Suprapubic skin (tissue), 4 donors: ENCODE measurements around the gene PPP1CC. TPM values are rescaled to one million over a fixed set of nuclear protein-coding genes. Genes with fewer than 3 reads are reported as not detected.

Source experiments
- DNase-seq, 2 donors: peaks; one replicate each; pipeline ENCODE4 v3.0.0-alpha.2; 2019; ENCODE audit warnings: low spot score in 2 of 2
- H3K27ac ChIP-seq: fragments of 200-600 bp; sonication (generic); one replicate; pipeline ENCODE4 v1.5.1; 2019
- H3K27me3 ChIP-seq: fragments of 200-600 bp; sonication (generic); one replicate; pipeline ENCODE4 v1.5.1; 2019
- H3K36me3 ChIP-seq: fragments of 200-600 bp; sonication (generic); one replicate; pipeline ENCODE4 v1.5.1; 2019
- H3K4me1 ChIP-seq: fragments of 200-600 bp; sonication (generic); one replicate; pipeline ENCODE4 v1.5.1; 2019
- H3K4me3 ChIP-seq: fragments of 200-600 bp; sonication (generic); one replicate; pipeline ENCODE4 v1.5.1; 2019; ENCODE audit warnings: mild to moderate bottlenecking
- H3K9me3 ChIP-seq: fragments of 200-600 bp; sonication (generic); one replicate; pipeline ENCODE4 v1.5.1; 2019
- CTCF ChIP-seq, 2 donors: fragments of 200-600 bp in 1 of 2; fragments of 450-650 bp in 1 of 2; sonication (generic) in 1 of 2; IDR thresholded peaks; one replicate each; pipeline ENCODE4 v1.5.1; 2016 to 2019; ENCODE audit warnings: antibody characterized with exemption in 2 of 2, mild to moderate bottlenecking in 1 of 2, moderate library complexity in 1 of 2
- EP300 ChIP-seq: sonication (generic); formaldehyde crosslinking; IDR thresholded peaks from one replicate; pipeline ENCODE4 v1.6.1; 2017; ENCODE audit warnings: antibody characterized with exemption
- POLR2A ChIP-seq, 2 donors: fragments of 450-650 bp; IDR thresholded peaks; one replicate each; pipeline ENCODE4 v1.6.1; 2017; ENCODE audit warnings: antibody characterized with exemption in 2 of 2, mild to moderate bottlenecking in 2 of 2, moderate library complexity in 2 of 2
- POLR2AphosphoS5 ChIP-seq, 3 donors: sonication (generic); formaldehyde crosslinking; IDR thresholded peaks; one replicate each; pipeline ENCODE4 v1.6.1; 2017; ENCODE audit warnings: antibody characterized with exemption in 3 of 3
- WGBS: methylation state at CpG from one replicate; pipeline ENCODE4 v1.1.5; 2018; 5-methylcytosine and 5-hydroxymethylcytosine counted together
- total RNA-seq, 4 donors: library from RNA; depleted of rRNA; stranded (reverse); fragments of >200 nt; gene quantifications; one replicate each; pipeline ENCODE4 v1.1.0, GENCODE V29; 2016

The PPP1CC gene
- total RNA-seq, 4 donors from 2014 or later = 83.6 to 107 (median 100) TPM

GRCh38 chr12:110756611-110757010 is 13.9 kb upstream of the PPP1CC start:
- Histone ChIP-seq H3K27ac (no peak overlapping the region), H3K27me3 (no peaks in the 10 kb centered on the region), H3K4me3 (no peak overlapping the region), H3K9me3 (no peaks in the 10 kb centered on the region), H3K4me1 (no peaks in the 10 kb centered on the region), H3K36me3 (no peaks in the 10 kb centered on the region)
- WGBS = 80% methylated on average over 1 of the region's 1 CpG
- no peak for DNase-seq
- TF ChIP-seq EP300 = no peak
- TF ChIP-seq POLR2A (IDR thresholded peaks at IDR 0.05) = no peak
- TF ChIP-seq POLR2AphosphoS5 (IDR thresholded peaks at IDR 0.05) = no peak
- TF ChIP-seq CTCF (IDR thresholded peaks at IDR 0.05) = no peak

GRCh38 chr12:110754101-110754793 is 11.6 kb upstream of the PPP1CC start:
- no peaks in the 10 kb centered on the region for H3K9me3 ChIP-seq
- H3K36me3 ChIP-seq = no peaks in the 10 kb centered on the region
- peaks cover 4% of the 10 kb centered on the region for H3K4me1 ChIP-seq
- H3K4me3 ChIP-seq = no peak overlapping the region
- DNase-seq = no peak
- no peak overlapping the region for H3K27ac ChIP-seq
- TF ChIP-seq EP300 (no peak), CTCF (IDR thresholded peaks at IDR 0.05) (no peak), POLR2A (IDR thresholded peaks at IDR 0.05) (no peak), POLR2AphosphoS5 (IDR thresholded peaks at IDR 0.05) (no peak)
- H3K27me3 ChIP-seq = no peaks in the 10 kb centered on the region
- WGBS = 59% methylated on average over 3 of the region's 3 CpGs

- no peak for TF ChIP-seq CTCF (IDR thresholded peaks at IDR 0.05)
- no peak for TF ChIP-seq POLR2A (IDR thresholded peaks at IDR 0.05)
- DNase-seq = no peak
- no peaks in the 10 kb centered on the region for H3K9me3 ChIP-seq
- no peaks in the 10 kb centered on the region for H3K36me3 ChIP-seq
- whole genome bisulfite sequencing = 78% methylated on average over 13 of the region's 13 CpGs
- peak overlapping the region; percentile 51 for H3K27ac ChIP-seq
- peaks cover 4% of the 10 kb centered on the region for H3K4me1 ChIP-seq
- no peaks in the 10 kb centered on the region for H3K27me3 ChIP-seq
- no peak overlapping the region for H3K4me3 ChIP-seq
Measured at GRCh38 chr12:110750784-110751461, 8.2 kb upstream of the PPP1CC start.

GRCh38 chr12:110746550-110746949 is 3.9 kb upstream of the PPP1CC start:
- Histone ChIP-seq H3K27ac (no peak overlapping the region), H3K36me3 (no peaks in the 10 kb centered on the region), H3K4me1 (peaks cover 27% of the 10 kb centered on the region), H3K9me3 (no peaks in the 10 kb centered on the region), H3K4me3 (no peak overlapping the region), H3K27me3 (no peaks in the 10 kb centered on the region)
- WGBS = 92% methylated on average over 6 of the region's 6 CpGs
- TF ChIP-seq POLR2AphosphoS5 (IDR thresholded peaks at IDR 0.05) (no peak), CTCF (IDR thresholded peaks at IDR 0.05) (no peak)
- DNase-seq = no peak

- Histone ChIP-seq H3K27me3 (no peaks in the 10 kb centered on the region), H3K9me3 (no peaks in the 10 kb centered on the region), H3K36me3 (no peaks in the 10 kb centered on the region), H3K27ac (no peak overlapping the region), H3K4me3 (no peak overlapping the region), H3K4me1 (peaks cover 35% of the 10 kb centered on the region)
- no peak for DNase-seq
- TF ChIP-seq POLR2A (IDR thresholded peaks at IDR 0.05) = no peak
- no peak for TF ChIP-seq EP300
- TF ChIP-seq CTCF (IDR thresholded peaks at IDR 0.05) = no peak
- TF ChIP-seq POLR2AphosphoS5 (IDR thresholded peaks at IDR 0.05) = no peak
- 76% methylated on average over 16 of the region's 16 CpGs for WGBS
Measured at GRCh38 chr12:110745542-110746284, 3.0 kb upstream of the PPP1CC start.
